ENCODE data around the gene CAMK4. TPM values are rescaled to one million over a fixed set of nuclear protein-coding genes. Genes with fewer than 3 reads are reported as not detected.

CAMK4 gene
- polyA plus RNA-seq, 1 donor from 2014 or later, result 16.6 TPM

DNA sequence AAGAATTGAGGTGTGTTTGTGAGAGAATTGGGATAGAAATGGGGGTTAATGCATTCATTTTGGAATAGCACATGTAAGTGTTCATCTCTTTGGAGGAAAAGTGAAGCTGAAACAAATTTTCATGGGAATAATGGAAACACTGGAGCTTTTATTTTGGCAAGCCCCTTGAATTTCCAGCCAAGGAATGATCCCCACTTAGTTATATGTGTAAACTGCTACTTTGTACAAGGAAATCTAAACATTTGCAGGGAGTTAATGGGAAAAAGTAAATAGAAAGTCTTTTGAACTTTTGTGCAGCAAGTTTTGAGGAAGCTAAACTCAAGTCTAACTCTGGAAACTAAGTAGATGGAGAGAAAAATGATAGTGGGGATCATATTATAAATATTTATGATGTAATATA is 44.1 kb downstream of the CAMK4 start:
- H3F3A ChIP-seq (ENCODE audit: insufficient read depth, low read length, poor library complexity, severe bottlenecking), result no peaks in the 10 kb centered on the region
- H3K36me3 ChIP-seq (ENCODE audit: insufficient read depth, low read length), result no peaks in the 10 kb centered on the region
- no peak overlapping the region for H3K4me3 ChIP-seq (ENCODE audit: low read length)
- H3K27me3 ChIP-seq (ENCODE audit: insufficient read depth, low read depth, low read length), result no peaks in the 10 kb centered on the region
- TF ChIP-seq, protein P1, sequence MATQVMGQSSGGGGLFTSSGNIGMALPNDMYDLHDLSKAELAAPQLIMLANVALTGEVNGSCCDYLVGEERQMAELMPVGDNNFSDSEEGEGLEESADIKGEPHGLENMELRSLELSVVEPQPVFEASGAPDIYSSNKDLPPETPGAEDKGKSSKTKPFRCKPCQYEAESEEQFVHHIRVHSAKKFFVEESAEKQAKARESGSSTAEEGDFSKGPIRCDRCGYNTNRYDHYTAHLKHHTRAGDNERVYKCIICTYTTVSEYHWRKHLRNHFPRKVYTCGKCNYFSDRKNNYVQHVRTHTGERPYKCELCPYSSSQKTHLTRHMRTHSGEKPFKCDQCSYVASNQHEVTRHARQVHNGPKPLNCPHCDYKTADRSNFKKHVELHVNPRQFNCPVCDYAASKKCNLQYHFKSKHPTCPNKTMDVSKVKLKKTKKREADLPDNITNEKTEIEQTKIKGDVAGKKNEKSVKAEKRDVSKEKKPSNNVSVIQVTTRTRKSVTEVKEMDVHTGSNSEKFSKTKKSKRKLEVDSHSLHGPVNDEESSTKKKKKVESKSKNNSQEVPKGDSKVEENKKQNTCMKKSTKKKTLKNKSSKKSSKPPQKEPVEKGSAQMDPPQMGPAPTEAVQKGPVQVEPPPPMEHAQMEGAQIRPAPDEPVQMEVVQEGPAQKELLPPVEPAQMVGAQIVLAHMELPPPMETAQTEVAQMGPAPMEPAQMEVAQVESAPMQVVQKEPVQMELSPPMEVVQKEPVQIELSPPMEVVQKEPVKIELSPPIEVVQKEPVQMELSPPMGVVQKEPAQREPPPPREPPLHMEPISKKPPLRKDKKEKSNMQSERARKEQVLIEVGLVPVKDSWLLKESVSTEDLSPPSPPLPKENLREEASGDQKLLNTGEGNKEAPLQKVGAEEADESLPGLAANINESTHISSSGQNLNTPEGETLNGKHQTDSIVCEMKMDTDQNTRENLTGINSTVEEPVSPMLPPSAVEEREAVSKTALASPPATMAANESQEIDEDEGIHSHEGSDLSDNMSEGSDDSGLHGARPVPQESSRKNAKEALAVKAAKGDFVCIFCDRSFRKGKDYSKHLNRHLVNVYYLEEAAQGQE (IDR thresholded peaks at IDR 0.05; ENCODE audit: borderline replicate concordance), result no peak
- TF ChIP-seq SMC3 (conservative IDR thresholded peaks at IDR 0.05; ENCODE audit: poor library complexity), result no peak
- no peak for TF ChIP-seq MXI1 (conservative IDR thresholded peaks at IDR 0.05; ENCODE audit: poor library complexity, severe bottlenecking)
- TF ChIP-seq EP300 (conservative IDR thresholded peaks at IDR 0.05; ENCODE audit: poor library complexity, severe bottlenecking), result no peak
- TF ChIP-seq EZH2 (IDR thresholded peaks at IDR 0.05; ENCODE audit: borderline replicate concordance, insufficient read depth, low read length, poor library complexity, severe bottlenecking), result no peak
- no peak for TF ChIP-seq RAD21 (conservative IDR thresholded peaks at IDR 0.05)
- no peak for TF ChIP-seq POLR2AphosphoS5 (IDR thresholded peaks at IDR 0.05)
- TF ChIP-seq, protein P2, sequence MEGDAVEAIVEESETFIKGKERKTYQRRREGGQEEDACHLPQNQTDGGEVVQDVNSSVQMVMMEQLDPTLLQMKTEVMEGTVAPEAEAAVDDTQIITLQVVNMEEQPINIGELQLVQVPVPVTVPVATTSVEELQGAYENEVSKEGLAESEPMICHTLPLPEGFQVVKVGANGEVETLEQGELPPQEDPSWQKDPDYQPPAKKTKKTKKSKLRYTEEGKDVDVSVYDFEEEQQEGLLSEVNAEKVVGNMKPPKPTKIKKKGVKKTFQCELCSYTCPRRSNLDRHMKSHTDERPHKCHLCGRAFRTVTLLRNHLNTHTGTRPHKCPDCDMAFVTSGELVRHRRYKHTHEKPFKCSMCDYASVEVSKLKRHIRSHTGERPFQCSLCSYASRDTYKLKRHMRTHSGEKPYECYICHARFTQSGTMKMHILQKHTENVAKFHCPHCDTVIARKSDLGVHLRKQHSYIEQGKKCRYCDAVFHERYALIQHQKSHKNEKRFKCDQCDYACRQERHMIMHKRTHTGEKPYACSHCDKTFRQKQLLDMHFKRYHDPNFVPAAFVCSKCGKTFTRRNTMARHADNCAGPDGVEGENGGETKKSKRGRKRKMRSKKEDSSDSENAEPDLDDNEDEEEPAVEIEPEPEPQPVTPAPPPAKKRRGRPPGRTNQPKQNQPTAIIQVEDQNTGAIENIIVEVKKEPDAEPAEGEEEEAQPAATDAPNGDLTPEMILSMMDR (IDR thresholded peaks at IDR 0.05; ENCODE audit: poor library complexity, severe bottlenecking), result no peak
- TF ChIP-seq TAF1 (IDR thresholded peaks at IDR 0.05; ENCODE audit: low read depth), result no peak
- no peaks in the 10 kb centered on the region for H4K20me1 ChIP-seq (ENCODE audit: insufficient read depth)
- H2AFZ ChIP-seq (ENCODE audit: low read depth, low read length), result no peak overlapping the region
- no peak overlapping the region for H3K9ac ChIP-seq (ENCODE audit: low read length)
- H3K9me3 ChIP-seq (ENCODE audit: low read length), result no peaks in the 10 kb centered on the region
- no peaks in the 10 kb centered on the region for H3K9me2 ChIP-seq (ENCODE audit: insufficient read depth, low read length)
- no peak overlapping the region for H3K4me2 ChIP-seq (ENCODE audit: low read length)
- H3K27ac ChIP-seq (ENCODE audit: low read length), result no peak overlapping the region
- no peaks in the 10 kb centered on the region for H3K79me2 ChIP-seq (replicated peaks; ENCODE audit: insufficient read depth, low read length)

DNA sequence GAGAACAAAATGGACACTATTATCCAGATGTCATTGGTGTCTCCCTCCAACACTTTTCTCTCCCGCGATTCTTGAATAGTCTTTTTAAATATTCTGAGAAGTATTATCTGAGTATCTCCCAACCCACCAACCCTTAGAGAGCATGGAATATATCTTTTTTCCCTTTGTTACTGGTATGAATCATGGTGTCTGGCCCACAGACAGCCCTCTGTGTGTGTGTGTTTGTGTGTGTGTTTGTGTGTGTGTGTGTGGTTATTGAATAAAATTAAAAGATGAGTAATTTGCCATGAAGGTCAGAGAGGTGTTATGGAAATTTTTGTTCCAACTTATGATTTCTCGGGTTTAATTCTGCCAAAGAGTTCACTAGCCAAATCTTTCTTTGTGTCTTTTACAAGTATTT is 47.7 kb downstream of the CAMK4 start:
- no peak overlapping the region for H3K4me2 ChIP-seq (ENCODE audit: low read length)
- no peak for TF ChIP-seq MXI1 (conservative IDR thresholded peaks at IDR 0.05; ENCODE audit: poor library complexity, severe bottlenecking)
- TF ChIP-seq EP300 (conservative IDR thresholded peaks at IDR 0.05; ENCODE audit: poor library complexity, severe bottlenecking), result no peak
- TF ChIP-seq SMC3 (conservative IDR thresholded peaks at IDR 0.05; ENCODE audit: poor library complexity), result no peak
- no peak for TF ChIP-seq POLR2AphosphoS5 (IDR thresholded peaks at IDR 0.05)
- TF ChIP-seq, protein P1 (IDR thresholded peaks at IDR 0.05; ENCODE audit: borderline replicate concordance), result no peak
- TF ChIP-seq EZH2 (IDR thresholded peaks at IDR 0.05; ENCODE audit: borderline replicate concordance, insufficient read depth, low read length, poor library complexity, severe bottlenecking), result no peak
- TF ChIP-seq, protein P2 (IDR thresholded peaks at IDR 0.05; ENCODE audit: poor library complexity, severe bottlenecking), result no peak
- TF ChIP-seq RAD21 (conservative IDR thresholded peaks at IDR 0.05), result no peak
- H4K20me1 ChIP-seq (ENCODE audit: insufficient read depth), result no peaks in the 10 kb centered on the region
- H3K9me2 ChIP-seq (ENCODE audit: insufficient read depth, low read length), result no peaks in the 10 kb centered on the region
- no peaks in the 10 kb centered on the region for H3K27me3 ChIP-seq (ENCODE audit: insufficient read depth, low read depth, low read length)
- H3K9me3 ChIP-seq (ENCODE audit: low read length), result no peaks in the 10 kb centered on the region
- H3K4me3 ChIP-seq (ENCODE audit: low read length), result no peak overlapping the region
- H3F3A ChIP-seq (ENCODE audit: insufficient read depth, low read length, poor library complexity, severe bottlenecking), result no peaks in the 10 kb centered on the region
- no peaks in the 10 kb centered on the region for H3K36me3 ChIP-seq (ENCODE audit: insufficient read depth, low read length)
- no peak overlapping the region for H3K27ac ChIP-seq (ENCODE audit: low read length)
- H3K79me2 ChIP-seq (replicated peaks; ENCODE audit: insufficient read depth, low read length), result no peaks in the 10 kb centered on the region
- no peak overlapping the region for H2AFZ ChIP-seq (ENCODE audit: low read depth, low read length)
- H3K9ac ChIP-seq (ENCODE audit: low read length), result no peak overlapping the region

Data from neural cell (in vitro differentiated cells).